BLaER1 (cell line): ENCODE results near the gene TMCO2.

Source experiments
- H3K27ac ChIP-seq: shearing (Covaris generic); formaldehyde crosslinking; 2 replicates; pipeline ENCODE4 v1.8.1; 2022
- H3K27me3 ChIP-seq: shearing (Covaris generic); formaldehyde crosslinking; 2 replicates; pipeline ENCODE4 v1.8.1; 2022
- H3K36me3 ChIP-seq: shearing (Covaris generic); formaldehyde crosslinking; 2 replicates; pipeline ENCODE4 v1.8.1; 2022
- H3K4me1 ChIP-seq: shearing (Covaris generic); formaldehyde crosslinking; 2 replicates; pipeline ENCODE4 v1.8.1; 2022
- H3K4me2 ChIP-seq: shearing (Covaris generic); formaldehyde crosslinking; 2 replicates; pipeline ENCODE4 v1.8.1; 2022
- H3K4me3 ChIP-seq: shearing (Covaris generic); formaldehyde crosslinking; 2 replicates; pipeline ENCODE4 v1.8.1; 2022
- H3K9ac ChIP-seq: shearing (Covaris generic); formaldehyde crosslinking; 2 replicates; pipeline ENCODE4 v1.8.1; 2022
- H3K9me3 ChIP-seq: shearing (Covaris generic); formaldehyde crosslinking; 2 replicates; pipeline ENCODE4 v1.8.1; 2022
- H4K20me1 ChIP-seq: shearing (Covaris generic); formaldehyde crosslinking; 2 replicates; pipeline ENCODE4 v1.8.1; 2022
- Cebpa-rat ChIP-seq: shearing (Covaris generic); IDR thresholded peaks from 2 replicates; pipeline ENCODE4 v1.8.1; 2022

TMCO2 gene

GRCh38 chr1:40268211-40268610, 20.5 kb downstream of the TMCO2 start:
- no peak overlapping the region for H3K4me2 ChIP-seq
- H3K4me3 ChIP-seq = no peak overlapping the region
- no peaks in the 10 kb centered on the region for H3K9me3 ChIP-seq
- H3K27me3 ChIP-seq = no peaks in the 10 kb centered on the region
- H3K9ac ChIP-seq = no peak overlapping the region
- peaks cover 26% of the 10 kb centered on the region for H4K20me1 ChIP-seq
- no peak overlapping the region for H3K27ac ChIP-seq
- TF ChIP-seq Cebpa-rat = no peak
- 0 out of 2 replicates have a peak, but pooled peaks cover 2% of the 10 kb centered on the region for H3K4me1 ChIP-seq
- H3K36me3 ChIP-seq = peaks cover 97% of the 10 kb centered on the region

- Histone ChIP-seq H4K20me1 (peaks cover 17% of the 10 kb centered on the region), H3K4me2 (no peak overlapping the region), H3K9me3 (no peaks in the 10 kb centered on the region), H3K36me3 (peaks cover 94% of the 10 kb centered on the region), H3K27ac (no peak overlapping the region), H3K4me1 (no peaks in the 10 kb centered on the region), H3K4me3 (no peak overlapping the region), H3K9ac (no peak overlapping the region), H3K27me3 (no peaks in the 10 kb centered on the region)
- no peak for TF ChIP-seq Cebpa-rat
Observed at GRCh38 chr1:40270152-40270834, 22.6 kb downstream of the TMCO2 start.

GRCh38 chr1:40272653-40273213, 25.0 kb downstream of the TMCO2 start:
- Histone ChIP-seq H4K20me1 (no peaks in the 10 kb centered on the region), H3K27ac (no peak overlapping the region), H3K9me3 (no peaks in the 10 kb centered on the region), H3K4me1 (no peaks in the 10 kb centered on the region), H3K27me3 (no peaks in the 10 kb centered on the region), H3K9ac (no peak overlapping the region), H3K4me2 (no peak overlapping the region), H3K4me3 (no peak overlapping the region), H3K36me3 (peaks cover 97% of the 10 kb centered on the region)
- TF ChIP-seq Cebpa-rat = no peak

GRCh38 chr1:40273547-40274166, 25.9 kb downstream of the TMCO2 start:
- no peaks in the 10 kb centered on the region for H3K27me3 ChIP-seq
- no peak overlapping the region for H3K4me3 ChIP-seq
- no peak for TF ChIP-seq Cebpa-rat
- no peaks in the 10 kb centered on the region for H3K4me1 ChIP-seq
- H4K20me1 ChIP-seq = no peaks in the 10 kb centered on the region
- no peaks in the 10 kb centered on the region for H3K9me3 ChIP-seq
- peaks cover 91% of the 10 kb centered on the region for H3K36me3 ChIP-seq
- H3K4me2 ChIP-seq = no peak overlapping the region
- H3K9ac ChIP-seq = no peak overlapping the region
- no peak overlapping the region for H3K27ac ChIP-seq

- no peaks in the 10 kb centered on the region for H3K9me3 ChIP-seq
- TF ChIP-seq Cebpa-rat = no peak
- no peaks in the 10 kb centered on the region for H3K27me3 ChIP-seq
- no peak overlapping the region for H3K27ac ChIP-seq
- H3K4me2 ChIP-seq = no peak overlapping the region
- H3K4me1 ChIP-seq = no peaks in the 10 kb centered on the region
- no peak overlapping the region for H3K9ac ChIP-seq
- H4K20me1 ChIP-seq = no peaks in the 10 kb centered on the region
- H3K36me3 ChIP-seq = peaks cover 91% of the 10 kb centered on the region
- H3K4me3 ChIP-seq = no peak overlapping the region
Observed at GRCh38 chr1:40274331-40274730, 26.6 kb downstream of the TMCO2 start.

- Histone ChIP-seq H3K9me3 (no peaks in the 10 kb centered on the region), H3K27ac (no peak overlapping the region), H4K20me1 (peaks cover 18% of the 10 kb centered on the region; the same call in 1 of the 2 replicates), H3K4me3 (no peak overlapping the region), H3K4me2 (no peak overlapping the region), H3K4me1 (no peaks in the 10 kb centered on the region), H3K27me3 (no peaks in the 10 kb centered on the region), H3K9ac (no peak overlapping the region), H3K36me3 (peaks cover 87% of the 10 kb centered on the region)
- TF ChIP-seq Cebpa-rat = no peak
Observed at GRCh38 chr1:40276122-40276521, 28.4 kb downstream of the TMCO2 start.

GRCh38 chr1:40281853-40282252, 34.1 kb downstream of the TMCO2 start:
- Histone ChIP-seq H3K36me3 (peaks cover 82% of the 10 kb centered on the region), H3K27me3 (no peaks in the 10 kb centered on the region), H3K9me3 (no peaks in the 10 kb centered on the region), H3K27ac (no peak overlapping the region), H3K4me1 (no peaks in the 10 kb centered on the region), H3K4me3 (no peak overlapping the region), H4K20me1 (peaks cover 22% of the 10 kb centered on the region; the same call in 1 of the 2 replicates), H3K9ac (no peak overlapping the region), H3K4me2 (no peak overlapping the region)
- TF ChIP-seq Cebpa-rat = no peak

GRCh38 chr1:40291293-40291692, 43.6 kb downstream of the TMCO2 start:
- peaks cover 12% of the 10 kb centered on the region for H3K4me1 ChIP-seq
- H3K36me3 ChIP-seq = peaks cover 73% of the 10 kb centered on the region
- no peak overlapping the region for H3K27ac ChIP-seq
- no peaks in the 10 kb centered on the region for H3K9me3 ChIP-seq
- no peaks in the 10 kb centered on the region for H3K27me3 ChIP-seq
- no peaks in the 10 kb centered on the region for H4K20me1 ChIP-seq
- no peak for TF ChIP-seq Cebpa-rat
- H3K4me3 ChIP-seq = no peak overlapping the region
- H3K9ac ChIP-seq = no peak overlapping the region
- H3K4me2 ChIP-seq = no peak overlapping the region

- peaks cover 25% of the 10 kb centered on the region for H3K4me1 ChIP-seq
- no peaks in the 10 kb centered on the region for H3K27me3 ChIP-seq
- peak overlapping the region; percentile 56 for H3K4me2 ChIP-seq
- H3K9me3 ChIP-seq = no peaks in the 10 kb centered on the region
- no peak for TF ChIP-seq Cebpa-rat
- H4K20me1 ChIP-seq = peaks cover 5% of the 10 kb centered on the region; the same call in 1 of the 2 replicates
- no peak overlapping the region for H3K9ac ChIP-seq
- peaks cover 13% of the 10 kb centered on the region; the same call in 1 of the 2 replicates for H3K36me3 ChIP-seq
- no peak overlapping the region for H3K4me3 ChIP-seq
- no peak overlapping the region for H3K27ac ChIP-seq
Observed at GRCh38 chr1:40299366-40300248, 51.9 kb downstream of the TMCO2 start.
